ENCODE results near the gene SERGEF.

Gene SERGEF

DNA sequence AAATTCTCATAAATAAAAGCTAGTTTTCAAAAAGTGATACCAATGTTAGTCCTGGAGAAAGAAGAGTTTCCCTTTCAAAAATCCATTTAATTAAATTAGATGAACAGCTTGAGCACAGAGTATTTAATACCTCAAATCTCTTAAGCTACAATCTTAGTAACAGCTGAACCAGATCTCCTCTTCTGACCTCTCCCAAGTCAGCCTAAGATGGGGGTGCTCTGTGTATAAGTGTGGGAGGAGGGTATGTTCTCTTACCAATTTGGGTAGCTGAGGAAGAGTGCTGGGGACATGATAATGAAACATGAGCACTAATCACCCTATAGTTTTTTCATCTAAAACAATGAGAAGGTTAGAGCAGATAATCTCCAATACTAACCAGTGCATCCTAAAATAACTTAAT is 23.6 kb upstream of the SERGEF start:
- H3K27ac ChIP-seq = no peak overlapping the region
- TF ChIP-seq, protein P1, sequence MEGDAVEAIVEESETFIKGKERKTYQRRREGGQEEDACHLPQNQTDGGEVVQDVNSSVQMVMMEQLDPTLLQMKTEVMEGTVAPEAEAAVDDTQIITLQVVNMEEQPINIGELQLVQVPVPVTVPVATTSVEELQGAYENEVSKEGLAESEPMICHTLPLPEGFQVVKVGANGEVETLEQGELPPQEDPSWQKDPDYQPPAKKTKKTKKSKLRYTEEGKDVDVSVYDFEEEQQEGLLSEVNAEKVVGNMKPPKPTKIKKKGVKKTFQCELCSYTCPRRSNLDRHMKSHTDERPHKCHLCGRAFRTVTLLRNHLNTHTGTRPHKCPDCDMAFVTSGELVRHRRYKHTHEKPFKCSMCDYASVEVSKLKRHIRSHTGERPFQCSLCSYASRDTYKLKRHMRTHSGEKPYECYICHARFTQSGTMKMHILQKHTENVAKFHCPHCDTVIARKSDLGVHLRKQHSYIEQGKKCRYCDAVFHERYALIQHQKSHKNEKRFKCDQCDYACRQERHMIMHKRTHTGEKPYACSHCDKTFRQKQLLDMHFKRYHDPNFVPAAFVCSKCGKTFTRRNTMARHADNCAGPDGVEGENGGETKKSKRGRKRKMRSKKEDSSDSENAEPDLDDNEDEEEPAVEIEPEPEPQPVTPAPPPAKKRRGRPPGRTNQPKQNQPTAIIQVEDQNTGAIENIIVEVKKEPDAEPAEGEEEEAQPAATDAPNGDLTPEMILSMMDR (conservative IDR thresholded peaks at IDR 0.05) = no peak

DNA sequence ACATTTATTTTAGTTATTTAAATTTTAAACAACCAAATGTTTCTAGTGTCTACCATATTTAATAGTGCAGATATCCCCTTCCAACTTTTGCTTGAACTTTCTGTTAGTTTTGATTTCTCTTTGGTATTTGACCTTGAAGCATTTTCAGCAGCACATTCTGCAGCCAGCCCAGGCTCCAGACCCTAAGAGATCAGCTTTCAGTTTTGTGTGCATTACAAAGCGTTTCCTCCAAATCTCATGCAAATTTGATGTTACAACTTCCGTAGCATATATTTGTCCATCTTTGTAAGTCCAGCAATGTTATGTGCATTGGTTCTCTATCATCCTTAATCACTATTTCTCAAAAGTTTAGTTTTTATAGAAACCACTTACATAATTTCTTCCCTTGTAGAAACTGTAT is 14.6 kb upstream of the SERGEF start:
- no peak overlapping the region for H3K27ac ChIP-seq
- TF ChIP-seq, protein P1 (conservative IDR thresholded peaks at IDR 0.05) = no peak

DNA sequence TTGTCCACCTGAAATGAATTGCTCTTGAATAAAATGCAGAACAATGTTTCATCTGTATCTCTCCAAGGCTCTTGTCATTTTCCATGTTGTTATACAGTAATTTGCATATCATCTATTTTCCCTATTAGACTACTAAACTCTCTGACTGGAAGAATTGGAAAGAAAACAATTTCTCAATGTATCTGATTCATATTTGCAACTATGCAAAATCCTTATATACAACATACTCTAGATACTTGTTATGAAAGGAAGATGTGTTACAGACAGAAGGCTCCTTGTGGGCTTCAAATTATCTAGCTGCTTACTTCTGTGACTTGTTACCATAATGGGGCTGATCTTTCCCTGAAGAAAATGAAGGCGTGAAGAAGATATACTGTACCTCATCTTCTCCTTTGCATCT is 9.6 kb upstream of the SERGEF start:
- H3K27ac ChIP-seq = no peak overlapping the region
- TF ChIP-seq, protein P1 (conservative IDR thresholded peaks at IDR 0.05) = no peak

DNA sequence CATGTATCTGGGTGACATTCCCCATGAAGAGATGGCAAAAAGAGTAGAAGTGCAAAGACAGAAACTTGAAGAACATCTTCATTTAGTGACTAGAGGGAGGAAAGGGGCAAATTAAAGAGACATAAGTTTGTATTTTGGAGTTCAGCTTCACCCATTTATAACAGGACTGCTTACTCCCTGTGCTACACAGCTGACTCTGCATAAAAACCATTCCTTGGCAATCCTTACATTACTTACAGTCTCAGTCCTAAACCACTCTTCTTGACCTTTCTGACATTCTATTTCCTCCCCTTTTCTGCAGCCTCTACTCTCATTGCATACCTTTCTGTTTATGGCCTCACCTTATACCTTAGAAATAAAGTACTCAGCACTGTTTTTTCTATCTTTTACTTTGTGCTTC is 6.8 kb upstream of the SERGEF start:
- TF ChIP-seq, protein P1 (conservative IDR thresholded peaks at IDR 0.05) = no peak
- H3K27ac ChIP-seq = no peak overlapping the region

DNA sequence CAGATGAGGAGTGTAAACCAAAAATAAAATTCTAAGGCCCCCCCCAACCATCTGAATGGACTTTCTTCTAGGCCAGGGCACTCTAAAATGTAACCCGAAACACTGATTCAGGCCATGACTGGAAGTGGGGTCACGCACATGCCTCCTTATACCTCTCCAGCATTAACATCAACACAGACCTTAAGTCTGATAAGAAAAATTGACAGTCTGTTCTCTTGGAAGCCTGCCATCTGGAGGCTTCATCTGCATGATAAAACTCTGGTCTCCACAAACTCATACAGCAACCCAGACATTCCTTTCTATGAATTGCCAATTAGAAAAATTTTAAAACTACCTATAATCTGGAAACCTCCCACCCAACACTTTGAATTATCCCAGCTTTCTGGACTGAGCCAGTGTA is 3.9 kb upstream of the SERGEF start:
- H3K27ac ChIP-seq = no peak overlapping the region
- TF ChIP-seq, protein P1 (conservative IDR thresholded peaks at IDR 0.05) = no peak

DNA sequence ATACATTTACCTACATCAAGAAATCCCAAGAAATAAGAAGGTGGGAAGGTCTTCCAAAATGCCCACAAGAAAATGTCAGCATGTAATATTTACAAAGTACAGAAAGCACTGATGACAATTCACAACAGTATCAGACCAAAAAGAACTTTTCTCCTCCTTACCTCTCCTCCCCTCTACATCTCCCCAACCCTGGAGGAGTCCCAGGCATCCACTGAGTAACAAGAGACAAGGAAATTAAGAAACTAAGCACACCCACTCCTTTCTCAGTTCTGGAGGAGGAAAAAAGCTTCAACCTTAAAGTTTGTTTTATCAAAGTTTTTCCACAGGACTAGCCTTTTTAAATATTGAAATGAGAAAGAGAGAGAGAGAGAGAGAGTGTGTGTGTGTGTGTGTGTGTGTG is 2.0 kb upstream of the SERGEF start:
- H3K27ac ChIP-seq = no peak overlapping the region
- TF ChIP-seq, protein P1 (conservative IDR thresholded peaks at IDR 0.05) = no peak

DNA sequence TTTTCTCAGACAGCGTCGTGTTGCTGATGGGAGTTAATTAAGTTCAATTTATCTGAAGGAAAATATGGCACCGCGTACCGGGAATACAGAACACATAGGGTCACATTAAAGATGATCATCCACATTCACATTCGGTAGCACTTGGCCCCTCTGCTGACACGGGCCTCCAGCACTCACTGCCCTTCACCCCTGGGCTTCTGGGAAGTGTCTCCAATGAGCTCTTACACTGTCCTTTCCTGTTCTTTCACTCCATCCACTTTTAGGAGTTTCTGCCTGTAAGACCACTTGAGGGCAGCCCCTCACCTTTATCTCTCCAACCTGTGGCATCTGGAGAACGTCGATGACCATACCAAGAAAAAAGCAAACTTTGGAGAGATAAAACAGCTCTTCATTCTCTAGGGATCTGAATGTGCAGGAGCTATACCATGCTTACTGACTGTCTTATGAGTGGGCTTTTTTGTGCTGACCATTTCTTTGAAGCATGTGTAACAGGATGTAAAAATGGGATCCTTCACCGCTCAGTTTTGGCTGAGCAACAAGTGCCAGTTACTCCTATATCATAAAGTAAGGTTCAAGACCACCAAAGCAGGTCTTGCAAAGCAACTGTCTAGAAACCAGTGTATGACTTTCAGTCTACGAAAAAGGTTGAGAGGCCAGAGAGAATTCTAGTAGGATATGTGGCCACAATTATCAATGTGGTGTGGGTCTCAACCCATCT is 1.1 kb upstream of the SERGEF start:
- peak overlapping the region; percentile 84 for H3K27ac ChIP-seq
- TF ChIP-seq, protein P1 (conservative IDR thresholded peaks at IDR 0.05) = no peak

Measured in VCaP (cell line).